Measurements from ENCODE around the gene LPP.

Gene LPP

GRCh38 chr3:188533612-188534357 lies 379.8 kb downstream of the LPP start:
- Histone ChIP-seq H3K9me2 (replicated peaks; ENCODE audit: insufficient read depth, low read length) (no peaks in the 10 kb centered on the region), H3F3A (ENCODE audit: insufficient read depth) (no peaks in the 10 kb centered on the region), H3K9ac (ENCODE audit: low read length) (no peak overlapping the region), H3K27ac (ENCODE audit: low read depth, low read length) (no peak overlapping the region), H4K20me1 (ENCODE audit: low read depth, low read length) (no peaks in the 10 kb centered on the region), H3K9me3 (ENCODE audit: insufficient read depth, low read length) (no peaks in the 10 kb centered on the region), H3K79me2 (ENCODE audit: insufficient read depth, low read length) (no peaks in the 10 kb centered on the region), H3K4me3 (ENCODE audit: insufficient read depth, low read length, poor library complexity, severe bottlenecking) (no peak overlapping the region), H2AFZ (ENCODE audit: low read depth, low read length, severe bottlenecking) (no peak overlapping the region), H3K4me2 (ENCODE audit: low read depth, low read length, poor library complexity, severe bottlenecking) (no peak overlapping the region), H3K27me3 (ENCODE audit: low read length) (no peaks in the 10 kb centered on the region), H3K36me3 (ENCODE audit: low read length) (no peaks in the 10 kb centered on the region; the same call in 1 of the 2 replicates)
- TF ChIP-seq CTCF (IDR thresholded peaks at IDR 0.05; ENCODE audit: insufficient read depth, low read length, poor library complexity, severe bottlenecking) (no peak), EZH2phosphoT487 (conservative IDR thresholded peaks at IDR 0.05; ENCODE audit: low read length) (no peak)

GRCh38 chr3:188534633-188535032 lies 380.7 kb downstream of the LPP start:
- Histone ChIP-seq H3K9me3 (ENCODE audit: insufficient read depth, low read length) (no peaks in the 10 kb centered on the region), H4K20me1 (ENCODE audit: low read depth, low read length) (no peaks in the 10 kb centered on the region), H3K9me2 (replicated peaks; ENCODE audit: insufficient read depth, low read length) (no peaks in the 10 kb centered on the region), H3K79me2 (ENCODE audit: insufficient read depth, low read length) (no peaks in the 10 kb centered on the region), H3K4me2 (ENCODE audit: low read depth, low read length, poor library complexity, severe bottlenecking) (no peak overlapping the region), H3K9ac (ENCODE audit: low read length) (no peak overlapping the region), H3K27me3 (ENCODE audit: low read length) (no peaks in the 10 kb centered on the region), H3K36me3 (ENCODE audit: low read length) (no peaks in the 10 kb centered on the region; the same call in 1 of the 2 replicates), H3K4me3 (ENCODE audit: insufficient read depth, low read length, poor library complexity, severe bottlenecking) (no peak overlapping the region), H3F3A (ENCODE audit: insufficient read depth) (no peaks in the 10 kb centered on the region), H2AFZ (ENCODE audit: low read depth, low read length, severe bottlenecking) (no peak overlapping the region), H3K27ac (ENCODE audit: low read depth, low read length) (no peak overlapping the region)
- TF ChIP-seq EZH2phosphoT487 (conservative IDR thresholded peaks at IDR 0.05; ENCODE audit: low read length) (no peak), CTCF (IDR thresholded peaks at IDR 0.05; ENCODE audit: insufficient read depth, low read length, poor library complexity, severe bottlenecking) (no peak)

- Histone ChIP-seq H4K20me1 (ENCODE audit: low read depth, low read length) (no peaks in the 10 kb centered on the region), H3K79me2 (ENCODE audit: insufficient read depth, low read length) (no peaks in the 10 kb centered on the region), H3K36me3 (ENCODE audit: low read length) (no peaks in the 10 kb centered on the region), H3K9ac (ENCODE audit: low read length) (no peak overlapping the region), H3K9me3 (ENCODE audit: insufficient read depth, low read length) (no peaks in the 10 kb centered on the region), H3K9me2 (replicated peaks; ENCODE audit: insufficient read depth, low read length) (no peaks in the 10 kb centered on the region), H3K4me3 (ENCODE audit: insufficient read depth, low read length, poor library complexity, severe bottlenecking) (no peak overlapping the region), H3F3A (ENCODE audit: insufficient read depth) (no peaks in the 10 kb centered on the region), H2AFZ (ENCODE audit: low read depth, low read length, severe bottlenecking) (no peak overlapping the region), H3K4me2 (ENCODE audit: low read depth, low read length, poor library complexity, severe bottlenecking) (no peak overlapping the region), H3K27me3 (ENCODE audit: low read length) (no peaks in the 10 kb centered on the region), H3K27ac (ENCODE audit: low read depth, low read length) (no peak overlapping the region)
- TF ChIP-seq CTCF (IDR thresholded peaks at IDR 0.05; ENCODE audit: insufficient read depth, low read length, poor library complexity, severe bottlenecking) (no peak), EZH2phosphoT487 (conservative IDR thresholded peaks at IDR 0.05; ENCODE audit: low read length) (no peak)
Observed at GRCh38 chr3:188537606-188538005, 383.6 kb downstream of the LPP start.

Measured in SU-DHL-6 (cell line).